ENCODE measurements around the gene MAP7. TPM values are rescaled to one million over a fixed set of nuclear protein-coding genes. Genes with fewer than 3 reads are reported as not detected.
"Not testable (repeated sequence)": the region's sequence is repeated elsewhere in the genome, so short reads cannot be mapped to it uniquely, and the experiment has no call there.

The MAP7 gene
- total RNA-seq, 1 donor, result 1.4 TPM

- DNase-seq (ENCODE audit: insufficient read length, low spot score, missing footprints), result no peak
- no peaks in the 10 kb centered on the region for H4K20me1 ChIP-seq (ENCODE audit: insufficient read depth, low read length)
- peaks cover 3% of the 10 kb centered on the region for H3K27me3 ChIP-seq (ENCODE audit: insufficient read depth, low read length)
- H3K4me3 ChIP-seq (ENCODE audit: insufficient read depth, low read length), result no peak overlapping the region
- no peaks in the 10 kb centered on the region for H3K4me1 ChIP-seq (ENCODE audit: insufficient read depth, low read length)
- H3K79me2 ChIP-seq (ENCODE audit: insufficient read depth, low read length), result no peaks in the 10 kb centered on the region
- H3K27ac ChIP-seq (ENCODE audit: low read depth, low read length), result no peak overlapping the region
- no peaks in the 10 kb centered on the region for H3K9me3 ChIP-seq (ENCODE audit: low read depth, low read length)
- no peak overlapping the region for H2AFZ ChIP-seq (ENCODE audit: low read length)
- H3K36me3 ChIP-seq (ENCODE audit: insufficient read depth, low read length), result no peaks in the 10 kb centered on the region
- no peak for TF ChIP-seq CTCF (IDR thresholded peaks at IDR 0.05; ENCODE audit: extremely low read depth, low read depth, low read length)
- H3K4me2 ChIP-seq (ENCODE audit: insufficient read depth, low read length), result no peak overlapping the region
Measured at GRCh38 chr6:136494059-136494458, 56.2 kb downstream of the MAP7 start.

- no peaks in the 10 kb centered on the region for H3K9me3 ChIP-seq (ENCODE audit: low read depth, low read length)
Measured at GRCh38 chr6:136492409-136492808, 57.8 kb downstream of the MAP7 start.

GRCh38 chr6:136491754-136492153 lies 58.5 kb downstream of the MAP7 start:
- no peak overlapping the region for H3K4me3 ChIP-seq (ENCODE audit: insufficient read depth, low read length)
- no peak overlapping the region for H2AFZ ChIP-seq (ENCODE audit: low read length)
- H3K9me3 ChIP-seq (ENCODE audit: low read depth, low read length), result no peaks in the 10 kb centered on the region

More at GRCh38 chr6:136492409-136492808, 57.8 kb downstream of the MAP7 start:
- H3K4me3 ChIP-seq (ENCODE audit: insufficient read depth, low read length), result no peak overlapping the region
- H3K4me1 ChIP-seq (ENCODE audit: insufficient read depth, low read length), result no peaks in the 10 kb centered on the region
- no peaks in the 10 kb centered on the region for H3K79me2 ChIP-seq (ENCODE audit: insufficient read depth, low read length)
- no peaks in the 10 kb centered on the region for H4K20me1 ChIP-seq (ENCODE audit: insufficient read depth, low read length)
- H3K36me3 ChIP-seq (ENCODE audit: insufficient read depth, low read length), result no peaks in the 10 kb centered on the region
- TF ChIP-seq CTCF (IDR thresholded peaks at IDR 0.05; ENCODE audit: extremely low read depth, low read depth, low read length), result no peak
- H3K27me3 ChIP-seq (ENCODE audit: insufficient read depth, low read length), result peaks cover 3% of the 10 kb centered on the region
- no peak overlapping the region for H2AFZ ChIP-seq (ENCODE audit: low read length)
- no peak for DNase-seq (ENCODE audit: insufficient read length, low spot score, missing footprints)
- H3K4me2 ChIP-seq (ENCODE audit: insufficient read depth, low read length), result no peak overlapping the region
- no peak overlapping the region for H3K27ac ChIP-seq (ENCODE audit: low read depth, low read length)

GRCh38 chr6:136491251-136491650 lies 59.0 kb downstream of the MAP7 start:
- Histone ChIP-seq H3K4me3 (ENCODE audit: insufficient read depth, low read length) (no peak overlapping the region), H3K36me3 (ENCODE audit: insufficient read depth, low read length) (no peaks in the 10 kb centered on the region), H3K4me1 (ENCODE audit: insufficient read depth, low read length) (no peaks in the 10 kb centered on the region), H3K27me3 (ENCODE audit: insufficient read depth, low read length) (peaks cover 3% of the 10 kb centered on the region), H4K20me1 (ENCODE audit: insufficient read depth, low read length) (no peaks in the 10 kb centered on the region), H3K9me3 (ENCODE audit: low read depth, low read length) (no peaks in the 10 kb centered on the region), H3K79me2 (ENCODE audit: insufficient read depth, low read length) (no peaks in the 10 kb centered on the region), H3K4me2 (ENCODE audit: insufficient read depth, low read length) (no peak overlapping the region), H2AFZ (ENCODE audit: low read length) (no peak overlapping the region), H3K27ac (ENCODE audit: low read depth, low read length) (no peak overlapping the region)
- DNase-seq (ENCODE audit: insufficient read length, low spot score, missing footprints), result no peak
- no peak for TF ChIP-seq CTCF (IDR thresholded peaks at IDR 0.05; ENCODE audit: extremely low read depth, low read depth, low read length)

More at GRCh38 chr6:136491754-136492153, 58.5 kb downstream of the MAP7 start:
- Histone ChIP-seq H3K4me1 (ENCODE audit: insufficient read depth, low read length) (no peaks in the 10 kb centered on the region), H3K36me3 (ENCODE audit: insufficient read depth, low read length) (no peaks in the 10 kb centered on the region), H3K27me3 (ENCODE audit: insufficient read depth, low read length) (peaks cover 3% of the 10 kb centered on the region), H3K27ac (ENCODE audit: low read depth, low read length) (no peak overlapping the region), H3K79me2 (ENCODE audit: insufficient read depth, low read length) (no peaks in the 10 kb centered on the region), H4K20me1 (ENCODE audit: insufficient read depth, low read length) (no peaks in the 10 kb centered on the region), H3K4me2 (ENCODE audit: insufficient read depth, low read length) (no peak overlapping the region)
- no peak for TF ChIP-seq CTCF (IDR thresholded peaks at IDR 0.05; ENCODE audit: extremely low read depth, low read depth, low read length)
- no peak for DNase-seq (ENCODE audit: insufficient read length, low spot score, missing footprints)

- H3K4me3 ChIP-seq (ENCODE audit: insufficient read depth, low read length); H4K20me1 ChIP-seq (ENCODE audit: insufficient read depth, low read length); H3K4me2 ChIP-seq (ENCODE audit: insufficient read depth, low read length); H3K36me3 ChIP-seq (ENCODE audit: insufficient read depth, low read length); H3K4me1 ChIP-seq (ENCODE audit: insufficient read depth, low read length); H3K27me3 ChIP-seq (ENCODE audit: insufficient read depth, low read length); H3K27ac ChIP-seq (ENCODE audit: low read depth, low read length); H3K9me3 ChIP-seq (ENCODE audit: low read depth, low read length); H2AFZ ChIP-seq (ENCODE audit: low read length); H3K79me2 ChIP-seq (ENCODE audit: insufficient read depth, low read length); DNase-seq (ENCODE audit: insufficient read length, low spot score, missing footprints): not testable (repeated sequence)
Measured at GRCh38 chr6:136489689-136490033, 60.6 kb downstream of the MAP7 start.

All from osteoblast (primary cell).